ENCODE measurements around the gene SLC39A12.

Gene SLC39A12

DNA sequence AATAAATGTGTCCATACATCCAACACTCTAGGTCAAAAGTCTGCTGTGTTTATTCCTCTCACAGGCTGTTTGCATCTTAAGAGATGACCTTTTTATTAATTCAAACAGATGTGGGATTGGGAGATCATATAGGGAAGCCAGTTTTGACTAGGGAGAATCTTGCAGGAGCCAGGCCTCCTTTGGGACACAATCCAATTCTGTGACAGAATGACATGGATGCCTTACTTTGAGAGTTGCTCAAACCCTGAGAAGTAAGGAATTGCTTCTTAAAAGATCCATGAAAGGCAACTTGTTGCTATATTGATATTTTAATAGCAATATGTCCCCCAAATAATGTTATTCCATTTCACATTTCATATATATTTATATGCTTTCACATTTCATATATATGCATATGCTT, 135.0 kb downstream of the SLC39A12 start:
- H4K20me1 ChIP-seq, result no peaks in the 10 kb centered on the region
- no peak for TF ChIP-seq Cebpa-rat (IDR thresholded peaks at IDR 0.05)
- H3K36me3 ChIP-seq, result no peaks in the 10 kb centered on the region
- H3K9me3 ChIP-seq (replicated peaks in 1 of 11), result peaks cover 0 to 5% (median 0%) of the 10 kb centered on the region in 11 experiments; a peak in 1 of 22 replicates
- no peaks in the 10 kb centered on the region for H3K27me3 ChIP-seq
- no peaks in the 10 kb centered on the region for H3K4me1 ChIP-seq
- no peak overlapping the region for H3K4me3 ChIP-seq
- H3K27ac ChIP-seq, result no peak overlapping the region
- H3K9ac ChIP-seq, result no peak overlapping the region
- no peak overlapping the region for H3K4me2 ChIP-seq

DNA sequence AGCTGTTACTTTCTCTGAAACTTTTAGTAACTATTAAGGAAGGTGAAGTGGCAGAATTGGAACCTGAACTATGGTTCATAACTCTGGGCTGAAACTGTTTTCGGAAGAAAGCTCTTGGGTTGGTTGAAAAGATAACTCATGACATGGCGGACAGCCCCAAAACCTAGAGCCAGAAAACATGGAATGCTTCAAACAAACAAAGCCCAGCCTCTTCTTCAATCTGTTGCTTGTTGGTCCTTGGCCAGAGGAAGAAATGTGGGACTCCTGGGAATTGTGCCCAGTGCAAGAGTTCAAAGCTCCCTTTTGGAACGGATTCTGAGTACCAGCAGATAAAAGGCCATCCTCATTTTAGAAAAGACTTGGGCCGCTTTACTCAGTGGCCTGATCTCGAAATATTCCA, 135.6 kb downstream of the SLC39A12 start:
- no peaks in the 10 kb centered on the region for H3K4me1 ChIP-seq
- no peak overlapping the region for H3K27ac ChIP-seq
- no peaks in the 10 kb centered on the region for H4K20me1 ChIP-seq
- TF ChIP-seq Cebpa-rat (IDR thresholded peaks at IDR 0.05), result no peak
- H3K4me3 ChIP-seq, result no peak overlapping the region
- H3K9ac ChIP-seq, result no peak overlapping the region
- no peaks in the 10 kb centered on the region for H3K27me3 ChIP-seq
- no peak overlapping the region for H3K4me2 ChIP-seq
- H3K36me3 ChIP-seq, result no peaks in the 10 kb centered on the region
- peaks cover 0 to 5% (median 0%) of the 10 kb centered on the region in 11 experiments; a peak in 1 of 22 replicates for H3K9me3 ChIP-seq (replicated peaks in 1 of 11)

Data from BLaER1 treated with 17β-estradiol and CSF1 and Interleukin-3, amounts not matched to agents 10 nM and 100 nM (cell line).